H1 (cell line): ENCODE measurements around the gene ZNF280B. TPM values are rescaled to one million over a fixed set of nuclear protein-coding genes. Genes with fewer than 3 reads are reported as not detected.

Experiments used
- CTCF ChIA-PET: fragments of 300-600 bp; sonication (Branson Sonifier 250); formaldehyde crosslinking; loops from one replicate; lab custom pipeline; 2021; ENCODE audit not compliant: partially characterized antibody; lab: Charles Lee
- POLR2A ChIA-PET: fragments of 300-600 bp; sonication (Branson Sonifier 250); formaldehyde crosslinking; loops from one replicate; lab custom pipeline; 2021; ENCODE audit warnings: inconsistent platforms; ENCODE audit not compliant: partially characterized antibody; lab: Charles Lee
- DNase-seq, 2 experiments: peaks; one replicate each; pipeline versions ENCODE4 v3.0.0 to v3.0.0-alpha.2; 2010 to 2022; ENCODE audit warnings: low spot score in 2 of 2, low read depth in 1 of 2, mixed read lengths in 1 of 2
- FAIRE-seq: peaks from 2 replicates; lab custom pipeline; 2011; peaks lifted over from hg19 to GRCh38; lab: Jason Lieb, UNC
- H2AFZ ChIP-seq: 2 replicates; pipeline ENCODE4 v1.8.1; 2012; ENCODE audit warnings: low read length, inconsistent platforms
- H2AK5ac ChIP-seq: 2 replicates; pipeline ENCODE4 v1.6.1; 2013; ENCODE audit warnings: low read depth, low read length
- H2BK120ac ChIP-seq: replicated peaks from 2 replicates; pipeline ENCODE3; 2013; ENCODE audit warnings: low read depth, low read length, inconsistent platforms
- H2BK12ac ChIP-seq: 2 replicates; pipeline ENCODE4 v1.6.1; 2013; ENCODE audit warnings: low read depth, low read length
- H2BK15ac ChIP-seq: 2 replicates; pipeline ENCODE4 v1.6.1; 2013; ENCODE audit warnings: low read length
- H2BK20ac ChIP-seq: 2 replicates; pipeline ENCODE4 v1.6.1; 2013; ENCODE audit warnings: low read length
- H2BK5ac ChIP-seq: 2 replicates; pipeline ENCODE4 v1.6.1; 2013; ENCODE audit warnings: low read depth, low read length
- H3K14ac ChIP-seq: 2 replicates; pipeline ENCODE4 v1.6.1; 2013; ENCODE audit warnings: inconsistent platforms; ENCODE audit not compliant: insufficient read length
- H3K18ac ChIP-seq: 2 replicates; pipeline ENCODE4 v1.6.1; 2013; ENCODE audit warnings: low read length; ENCODE audit errors: extremely low read depth
- H3K23ac ChIP-seq: 2 replicates; pipeline ENCODE4 v1.6.1; 2013; ENCODE audit warnings: inconsistent platforms; ENCODE audit not compliant: insufficient read length
- H3K23me2 ChIP-seq: 2 replicates; pipeline ENCODE4 v1.6.1; 2013; ENCODE audit warnings: low read depth, low read length
- H3K27ac ChIP-seq: 2 replicates; pipeline ENCODE4 v1.6.1; 2011; ENCODE audit warnings: low read depth, low read length, inconsistent platforms
- H3K27me3 ChIP-seq, 4 experiments: replicated peaks in 1 of 4; 1 replicate in 1 of 4; 2 replicates in 3 of 4; pipeline versions ENCODE4 v1.6.1 to v1.8.1; 2011 to 2013; ENCODE audit warnings: low read length in 3 of 4, mild to moderate bottlenecking in 3 of 4, inconsistent platforms in 2 of 4, mixed read lengths in 2 of 4, moderate library complexity in 1 of 4; ENCODE audit not compliant: control insufficient read depth in 3 of 4, insufficient read depth in 3 of 4; ENCODE audit errors: extremely low read depth in 1 of 4
- H3K36me3 ChIP-seq, 4 experiments: 2 replicates each; pipeline versions ENCODE4 v1.6.1 to v1.8.1; 2011 to 2013; ENCODE audit warnings: mild to moderate bottlenecking in 4 of 4, low read length in 3 of 4, moderate library complexity in 2 of 4, control low read depth in 1 of 4, inconsistent platforms in 1 of 4; ENCODE audit not compliant: insufficient read depth in 4 of 4, control insufficient read depth in 2 of 4
- H3K4ac ChIP-seq: replicated peaks from 2 replicates; pipeline ENCODE3; 2013; ENCODE audit warnings: low read length, low read depth, mixed read lengths, inconsistent platforms; ENCODE audit not compliant: insufficient read length
- H3K4me1 ChIP-seq, 4 experiments: replicated peaks in 1 of 4; 1 replicate in 1 of 4; 2 replicates in 3 of 4; pipeline versions ENCODE4 v1.6.1 to v1.8.1; 2011 to 2013; ENCODE audit warnings: low read length in 3 of 4, inconsistent platforms in 2 of 4, mixed read lengths in 1 of 4; ENCODE audit not compliant: insufficient read depth in 4 of 4, control insufficient read depth in 3 of 4
- H3K4me2 ChIP-seq, 2 experiments: 2 replicates each; pipeline versions ENCODE4 v1.6.1 to v1.8.1; 2011 to 2013; ENCODE audit warnings: low read depth in 2 of 2, low read length in 2 of 2, control low read depth in 1 of 2, inconsistent platforms in 1 of 2, mild to moderate bottlenecking in 1 of 2; ENCODE audit not compliant: insufficient read depth in 1 of 2
- H3K4me3 ChIP-seq, 4 experiments: fragments of 200-600, 300-600 bp in 1 of 4; sonication (generic), shearing (Covaris generic), sonication (Bioruptor Twin) in 1 of 4; 2 replicates each; pipeline versions ENCODE4 v1.5.1 to v1.8.1; 2011 to 2016; ENCODE audit warnings: low read length in 4 of 4, low read depth in 3 of 4, control low read depth in 2 of 4, inconsistent platforms in 2 of 4, mild to moderate bottlenecking in 2 of 4, mixed read lengths in 1 of 4, moderate library complexity in 1 of 4; ENCODE audit not compliant: insufficient read depth in 2 of 4; ENCODE audit errors: extremely low read depth in 1 of 4
- H3K56ac ChIP-seq: replicated peaks from 2 replicates; pipeline ENCODE3; 2013; ENCODE audit warnings: low read depth, mild to moderate bottlenecking, mixed read lengths, low read length, inconsistent platforms; ENCODE audit not compliant: insufficient read length
- H3K79me1 ChIP-seq: 2 replicates; pipeline ENCODE4 v1.6.1; 2013; ENCODE audit warnings: low read depth, low read length, control low read depth
- H3K79me2 ChIP-seq, 2 experiments: 2 replicates each; pipeline versions ENCODE4 v1.6.1 to v1.8.1; 2012 to 2013; ENCODE audit warnings: low read length in 2 of 2, mild to moderate bottlenecking in 2 of 2, inconsistent platforms in 1 of 2; ENCODE audit not compliant: insufficient read depth in 2 of 2, control insufficient read depth in 1 of 2
- H3K9ac ChIP-seq, 4 experiments: replicated peaks in 1 of 4; 1 replicate in 1 of 4; 2 replicates in 3 of 4; pipeline versions ENCODE4 v1.6.1 to v1.8.1; 2011 to 2013; ENCODE audit warnings: low read depth in 3 of 4, low read length in 3 of 4, control low read depth in 2 of 4, mild to moderate bottlenecking in 2 of 4, moderate library complexity in 2 of 4, inconsistent platforms in 1 of 4; ENCODE audit errors: extremely low read depth in 1 of 4
- H3K9me3 ChIP-seq, 2 experiments: 2 replicates each; pipeline versions ENCODE4 v1.6.1 to v1.8.1; 2012 to 2013; ENCODE audit warnings: mild to moderate bottlenecking in 2 of 2, moderate library complexity in 2 of 2, control low read depth in 1 of 2, inconsistent platforms in 1 of 2, low read depth in 1 of 2, low read length in 1 of 2, mixed read lengths in 1 of 2; ENCODE audit not compliant: insufficient read depth in 2 of 2
- H4K20me1 ChIP-seq, 2 experiments: replicated peaks in 1 of 2; 2 replicates each; pipeline versions ENCODE3 to v1.8.1; 2011 to 2013; ENCODE audit warnings: inconsistent platforms in 2 of 2, low read length in 2 of 2, mild to moderate bottlenecking in 1 of 2; ENCODE audit not compliant: insufficient read depth in 2 of 2, control insufficient read depth in 1 of 2
- H4K5ac ChIP-seq: 2 replicates; pipeline ENCODE4 v1.6.1; 2013; ENCODE audit warnings: low read length, low read depth, mixed read lengths, inconsistent platforms; ENCODE audit not compliant: insufficient read length
- H4K8ac ChIP-seq: 2 replicates; pipeline ENCODE4 v1.8.0; 2013; ENCODE audit warnings: mild to moderate bottlenecking, moderate library complexity, low read length, inconsistent platforms; ENCODE audit not compliant: insufficient read depth; ENCODE audit errors: extremely low read depth
- H4K91ac ChIP-seq: replicated peaks from 2 replicates; pipeline ENCODE3; 2013; ENCODE audit warnings: low read length, mixed read lengths, inconsistent platforms; ENCODE audit not compliant: insufficient read length
- ASH2L ChIP-seq: fragments of 200-600, 300-600 bp; sonication (generic); IDR thresholded peaks from one replicate; pipeline ENCODE4 v1.7.1; 2017; ENCODE audit warnings: low read length
- BCL11A ChIP-seq, 2 experiments: IDR thresholded peaks; one replicate each; pipeline ENCODE4 v1.6.1; 2011; ENCODE audit warnings: low read depth in 2 of 2, low read length in 2 of 2, mild to moderate bottlenecking in 2 of 2
- CTBP2 ChIP-seq: IDR thresholded peaks from 2 replicates; pipeline ENCODE4 v1.7.0; 2011; ENCODE audit warnings: borderline replicate concordance, mild to moderate bottlenecking, moderate library complexity, mixed read lengths, low read length; ENCODE audit not compliant: insufficient read depth, insufficient read length
- FOSL1 ChIP-seq: IDR thresholded peaks from 2 replicates; pipeline ENCODE4 v1.6.1; 2011; ENCODE audit warnings: mild to moderate bottlenecking, low read depth, low read length, moderate library complexity; ENCODE audit not compliant: insufficient read depth
- HDAC2 ChIP-seq, 2 experiments: fragments of 300-600 bp in 1 of 2; sonication (generic) in 1 of 2; IDR thresholded peaks; 2 replicates each; pipeline ENCODE4 v1.6.1; 2011 to 2012; ENCODE audit warnings: low read depth in 2 of 2, low read length in 2 of 2, mild to moderate bottlenecking in 2 of 2, moderate library complexity in 2 of 2, borderline replicate concordance in 1 of 2, inconsistent platforms in 1 of 2
- KDM1A ChIP-seq: fragments of 200-600, 300-600 bp; sonication (generic); IDR thresholded peaks from 2 replicates; pipeline ENCODE4 v1.7.1; 2016; ENCODE audit warnings: mild to moderate bottlenecking, low read length, borderline replicate concordance
- RAD21 ChIP-seq, 2 experiments: IDR thresholded peaks in 1 of 2; conservative IDR thresholded peaks in 1 of 2; 2 replicates each; pipeline ENCODE4 v1.6.1; 2011; ENCODE audit warnings: low read depth in 2 of 2, low read length in 2 of 2, improper control_type of control experiment in 1 of 2, inconsistent platforms in 1 of 2, mild to moderate bottlenecking in 1 of 2, moderate library complexity in 1 of 2
- SRF ChIP-seq: IDR thresholded peaks from 2 replicates; pipeline ENCODE4 v1.6.1; 2011; ENCODE audit warnings: mild to moderate bottlenecking, low read depth, low read length, moderate library complexity
- TAF1 ChIP-seq: IDR thresholded peaks from 2 replicates; pipeline ENCODE4 v1.6.1; 2011; ENCODE audit warnings: mild to moderate bottlenecking, low read depth, low read length
- WGBS, 2 experiments: shearing (Covaris generic) in 1 of 2; methylation state at CpG; one replicate each; pipeline versions ENCODE4 v1.1.6 to v1.1.7; 2013 to 2015; ENCODE audit warnings: low lambda C conversion rate in 2 of 2, mixed read lengths in 2 of 2, inconsistent platforms in 1 of 2, low coverage in 1 of 2, missing lambda C conversion rate in 1 of 2; ENCODE audit not compliant: insufficient replicate concordance in 2 of 2, insufficient coverage in 1 of 2, insufficient read length in 1 of 2; ENCODE audit errors: extremely low coverage in 1 of 2, missing lambda C conversion rate in 1 of 2; 5-methylcytosine and 5-hydroxymethylcytosine counted together
- polyA plus RNA-seq, 7 experiments: library from polyadenylated mRNA; depleted of rRNA in 3 of 7; stranded (reverse) in 5 of 7; unstranded in 2 of 7; fragments of >200 nt in 5 of 7; fragments of 200-250 nt in 2 of 7; gene quantifications; 1 replicate in 5 of 7; 2 replicates in 1 of 7; 4 replicates in 1 of 7; pipeline versions ENCODE4 v1.2.1 to v1.2.3, GENCODE V29; 2011 to 2013; ENCODE audit warnings: missing spikeins in 2 of 7, mixed read lengths in 2 of 7
- total RNA-seq: library from RNA; stranded (reverse); fragmentation: NEBNext Ultra II Directional; extraction: Animal tissue kit (Norgen Biotek cat#: 25700); gene quantifications from 2 replicates; pipeline ENCODE4 v1.2.1, GENCODE V29; 2021
- TF ChIP-seq, protein P1 (sequence below): IDR thresholded peaks from 2 replicates; pipeline ENCODE4 v1.6.1; 2012; ENCODE audit warnings: low read length, inconsistent platforms
- TF ChIP-seq, protein P2 (sequence below): IDR thresholded peaks from 2 replicates; pipeline ENCODE4 v1.6.1; 2012; ENCODE audit warnings: inconsistent platforms

Gene ZNF280B
- total and polyA plus RNA-seq, 2 of the 8 experiments (the other 6 are each of a cell fraction or from before 2014, with no cell fraction given): 4.8 to 11.7 TPM

DNA sequence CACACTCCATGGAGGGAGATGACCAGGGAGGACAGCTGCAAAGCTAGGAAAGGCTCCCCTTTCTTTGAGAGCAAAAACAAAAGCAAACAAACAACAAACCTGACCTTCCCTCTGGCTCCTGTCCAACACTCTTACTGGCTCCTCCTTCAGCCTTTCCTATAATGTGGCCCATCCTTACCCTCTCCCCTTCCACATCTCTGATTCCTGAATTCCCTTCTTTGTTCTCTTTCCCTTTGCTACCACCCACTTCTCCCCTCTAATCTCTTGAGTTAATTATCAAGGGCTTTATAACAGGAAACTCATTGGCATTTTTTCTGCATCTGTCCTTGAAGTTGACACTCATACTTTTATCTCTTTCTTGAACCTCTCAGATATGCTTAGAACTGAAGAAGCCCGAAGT lies 56.3 kb downstream of the ZNF280B start:
- no peak overlapping the region for H3K9ac ChIP-seq
- H3K27me3 ChIP-seq: peaks cover 35 to 98% (median 79%) of the 10 kb centered on the region in 4 experiments
- ChIA-PET CTCF (interaction anchor here (2.1 to 6.5 kb wide), 2 partner anchors 11 to 21 kb away, joined by 5 to 38 read pairs; no protein-coding TSS in a partner anchor), POLR2A (no interaction called here)
- H2BK15ac ChIP-seq: no peak overlapping the region
- H3K18ac ChIP-seq: no peak overlapping the region
- no peak overlapping the region for H3K4me2 ChIP-seq
- peaks cover 0 to 1% of the 10 kb centered on the region in 2 experiments for H4K20me1 ChIP-seq
- no peak overlapping the region for H2BK120ac ChIP-seq
- H3K9me3 ChIP-seq: no peaks in the 10 kb centered on the region
- no peak overlapping the region for H3K4ac ChIP-seq
- 79% methylated on average over 1 of the region's 1 CpG; no CpG with 5 or more reads in 1 of the 2 experiments for WGBS, 2 experiments
- H2BK5ac ChIP-seq: no peak overlapping the region
- H3K4me1 ChIP-seq: peaks cover 0 to 2% (median 0%) of the 10 kb centered on the region in 4 experiments; a peak in 1 of 7 replicates
- H2BK20ac ChIP-seq: no peak overlapping the region
- no peak overlapping the region for H3K4me3 ChIP-seq
- H2BK12ac ChIP-seq: no peak overlapping the region
- no peak overlapping the region for H2AFZ ChIP-seq
- no peak overlapping the region for H2AK5ac ChIP-seq
- no peaks in the 10 kb centered on the region for H3K79me2 ChIP-seq
- no peak overlapping the region for H4K5ac ChIP-seq
- H3K36me3 ChIP-seq: no peaks in the 10 kb centered on the region
- FAIRE-seq: no peak
- no peaks in the 10 kb centered on the region for H3K79me1 ChIP-seq
- no peak for DNase-seq
- H3K56ac ChIP-seq: no peak overlapping the region
- H4K8ac ChIP-seq: no peak overlapping the region
- no peak overlapping the region for H3K23ac ChIP-seq
- H4K91ac ChIP-seq: no peak overlapping the region
- no peaks in the 10 kb centered on the region for H3K23me2 ChIP-seq
- H3K14ac ChIP-seq: no peak overlapping the region
- H3K27ac ChIP-seq: no peak overlapping the region
- TF ChIP-seq, protein P1, sequence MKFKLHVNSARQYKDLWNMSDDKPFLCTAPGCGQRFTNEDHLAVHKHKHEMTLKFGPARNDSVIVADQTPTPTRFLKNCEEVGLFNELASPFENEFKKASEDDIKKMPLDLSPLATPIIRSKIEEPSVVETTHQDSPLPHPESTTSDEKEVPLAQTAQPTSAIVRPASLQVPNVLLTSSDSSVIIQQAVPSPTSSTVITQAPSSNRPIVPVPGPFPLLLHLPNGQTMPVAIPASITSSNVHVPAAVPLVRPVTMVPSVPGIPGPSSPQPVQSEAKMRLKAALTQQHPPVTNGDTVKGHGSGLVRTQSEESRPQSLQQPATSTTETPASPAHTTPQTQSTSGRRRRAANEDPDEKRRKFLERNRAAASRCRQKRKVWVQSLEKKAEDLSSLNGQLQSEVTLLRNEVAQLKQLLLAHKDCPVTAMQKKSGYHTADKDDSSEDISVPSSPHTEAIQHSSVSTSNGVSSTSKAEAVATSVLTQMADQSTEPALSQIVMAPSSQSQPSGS: no peak
- TF ChIP-seq KDM1A (no peak), FOSL1 (no peak), TAF1 (no peak), BCL11A (IDR thresholded peaks at IDR 0.05; ENCODE audit: low read depth in 2 of 2, low read length in 2 of 2) (no peak), CTBP2 (no peak), ASH2L (no peak), RAD21 (IDR thresholded peaks at IDR 0.05 in 1 of 2, conservative IDR thresholded peaks at IDR 0.05 in 1 of 2; ENCODE audit: low read depth in 2 of 2, low read length in 2 of 2) (no peak), SRF (no peak), HDAC2 (IDR thresholded peaks at IDR 0.05; ENCODE audit: borderline replicate concordance in 1 of 2, low read depth in 2 of 2, low read length in 2 of 2) (no peak)
- TF ChIP-seq, protein P2, sequence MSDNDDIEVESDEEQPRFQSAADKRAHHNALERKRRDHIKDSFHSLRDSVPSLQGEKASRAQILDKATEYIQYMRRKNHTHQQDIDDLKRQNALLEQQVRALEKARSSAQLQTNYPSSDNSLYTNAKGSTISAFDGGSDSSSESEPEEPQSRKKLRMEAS: no peak
